ENCODE data around the gene SESTD1.

The SESTD1 gene

GRCh38 chr2:179275253-179276012, 10.8 kb upstream of the SESTD1 start:
- DNase-seq = no peak
- CTCF ChIA-PET = no interaction called here
- H3K4me3 Mint-ChIP-seq = no peak overlapping the region
- no peaks in the 10 kb centered on the region for H3K9me3 Mint-ChIP-seq
- peaks cover 6% of the 10 kb centered on the region for H3K4me1 Mint-ChIP-seq
- H3K27me3 Mint-ChIP-seq = peaks cover 20% of the 10 kb centered on the region
- H3K27ac Mint-ChIP-seq = no peak overlapping the region
- no peaks in the 10 kb centered on the region for H3K36me3 Mint-ChIP-seq

- peak; percentile 22 for DNase-seq
- Mint-ChIP-seq H3K27ac (no peak overlapping the region), H3K36me3 (no peaks in the 10 kb centered on the region), H3K9me3 (no peaks in the 10 kb centered on the region), H3K4me3 (no peak overlapping the region), H3K27me3 (peaks cover 22% of the 10 kb centered on the region), H3K4me1 (peaks cover 6% of the 10 kb centered on the region)
- CTCF ChIA-PET = no interaction called here
Measured at GRCh38 chr2:179274749-179275148, 10.1 kb upstream of the SESTD1 start.

- Mint-ChIP-seq H3K36me3 (no peaks in the 10 kb centered on the region), H3K27me3 (peaks cover 26% of the 10 kb centered on the region), H3K4me3 (no peak overlapping the region), H3K27ac (no peak overlapping the region), H3K9me3 (no peaks in the 10 kb centered on the region), H3K4me1 (peaks cover 6% of the 10 kb centered on the region)
- no peak for DNase-seq
- CTCF ChIA-PET = no interaction called here
Measured at GRCh38 chr2:179273461-179273962, 8.9 kb upstream of the SESTD1 start.

GRCh38 chr2:179272406-179273192, 8.0 kb upstream of the SESTD1 start:
- Mint-ChIP-seq H3K36me3 (no peaks in the 10 kb centered on the region), H3K4me3 (no peak overlapping the region), H3K27me3 (peaks cover 27% of the 10 kb centered on the region), H3K4me1 (peaks cover 6% of the 10 kb centered on the region), H3K27ac (no peak overlapping the region), H3K9me3 (no peaks in the 10 kb centered on the region)
- CTCF ChIA-PET = no interaction called here
- no peak for DNase-seq

GRCh38 chr2:179270689-179271088, 6.1 kb upstream of the SESTD1 start:
- peaks cover 21% of the 10 kb centered on the region for H3K27me3 Mint-ChIP-seq
- no peak overlapping the region for H3K27ac Mint-ChIP-seq
- CTCF ChIA-PET = no interaction called here
- no peaks in the 10 kb centered on the region for H3K36me3 Mint-ChIP-seq
- no peak for DNase-seq
- no peak overlapping the region for H3K4me3 Mint-ChIP-seq
- H3K9me3 Mint-ChIP-seq = no peaks in the 10 kb centered on the region
- peaks cover 8% of the 10 kb centered on the region for H3K4me1 Mint-ChIP-seq

GRCh38 chr2:179268277-179268925, 3.8 kb upstream of the SESTD1 start:
- Mint-ChIP-seq H3K4me3 (no peak overlapping the region), H3K27ac (no peak overlapping the region), H3K4me1 (peaks cover 16% of the 10 kb centered on the region), H3K9me3 (no peaks in the 10 kb centered on the region), H3K27me3 (peaks cover 34% of the 10 kb centered on the region), H3K36me3 (no peaks in the 10 kb centered on the region)
- DNase-seq = no peak
- CTCF ChIA-PET = no interaction called here

- DNase-seq = no peak
- Mint-ChIP-seq H3K27me3 (peaks cover 35% of the 10 kb centered on the region), H3K4me1 (peaks cover 24% of the 10 kb centered on the region), H3K27ac (no peak overlapping the region), H3K4me3 (no peak overlapping the region), H3K9me3 (no peaks in the 10 kb centered on the region), H3K36me3 (peaks cover 1% of the 10 kb centered on the region)
- CTCF ChIA-PET = no interaction called here
Measured at GRCh38 chr2:179266271-179266670, 1.6 kb upstream of the SESTD1 start.

- Mint-ChIP-seq H3K27me3 (peaks cover 32% of the 10 kb centered on the region), H3K4me3 (peak overlapping the region; percentile 75), H3K36me3 (peaks cover 3% of the 10 kb centered on the region), H3K27ac (peak overlapping the region; percentile 63), H3K4me1 (peaks cover 24% of the 10 kb centered on the region), H3K9me3 (no peaks in the 10 kb centered on the region)
- CTCF ChIA-PET = no interaction called here
- no peak for DNase-seq
Measured at GRCh38 chr2:179265082-179265510, 464 bp upstream of the SESTD1 start.

GRCh38 chr2:179263446-179264367, 925 bp downstream of the SESTD1 start:
- Mint-ChIP-seq H3K27me3 (peaks cover 32% of the 10 kb centered on the region), H3K9me3 (no peaks in the 10 kb centered on the region), H3K27ac (peak overlapping the region; percentile 4), H3K4me3 (peak overlapping the region; percentile 84), H3K36me3 (peaks cover 5% of the 10 kb centered on the region), H3K4me1 (peaks cover 24% of the 10 kb centered on the region)
- CTCF ChIA-PET = interaction anchor here (1.0 to 1.4 kb wide), 3 partner anchors 12 to 44 kb away, joined by 3 to 7 read pairs (median 5); no protein-coding TSS in a partner anchor
- DNase-seq = peak; percentile 55

GRCh38 chr2:179263015-179263414, 1.6 kb downstream of the SESTD1 start:
- peaks cover 5% of the 10 kb centered on the region for H3K36me3 Mint-ChIP-seq
- peaks cover 28% of the 10 kb centered on the region for H3K27me3 Mint-ChIP-seq
- peaks cover 24% of the 10 kb centered on the region for H3K4me1 Mint-ChIP-seq
- no peak for DNase-seq
- no peak overlapping the region for H3K27ac Mint-ChIP-seq
- H3K9me3 Mint-ChIP-seq = no peaks in the 10 kb centered on the region
- CTCF ChIA-PET = interaction anchor here (1.0 to 1.4 kb wide), 3 partner anchors 11 to 43 kb away, joined by 3 to 7 read pairs (median 5); no protein-coding TSS in a partner anchor
- peak overlapping the region; percentile 84 for H3K4me3 Mint-ChIP-seq

- no peak overlapping the region for H3K27ac Mint-ChIP-seq
- H3K4me1 Mint-ChIP-seq = peaks cover 24% of the 10 kb centered on the region
- CTCF ChIA-PET = interaction anchor here (0.6 to 1.4 kb wide), 3 partner anchors 9 to 42 kb away, joined by 3 to 7 read pairs (median 3); no protein-coding TSS in a partner anchor
- no peak for DNase-seq
- peaks cover 28% of the 10 kb centered on the region for H3K27me3 Mint-ChIP-seq
- no peak overlapping the region for H3K4me3 Mint-ChIP-seq
- H3K9me3 Mint-ChIP-seq = no peaks in the 10 kb centered on the region
- H3K36me3 Mint-ChIP-seq = peaks cover 5% of the 10 kb centered on the region
Measured at GRCh38 chr2:179262077-179262660, 2.5 kb downstream of the SESTD1 start.

GRCh38 chr2:179261151-179261825, 3.3 kb downstream of the SESTD1 start:
- DNase-seq = no peak
- H3K4me3 Mint-ChIP-seq = no peak overlapping the region
- no peaks in the 10 kb centered on the region for H3K9me3 Mint-ChIP-seq
- peaks cover 5% of the 10 kb centered on the region for H3K36me3 Mint-ChIP-seq
- H3K27me3 Mint-ChIP-seq = peaks cover 28% of the 10 kb centered on the region
- no peak overlapping the region for H3K27ac Mint-ChIP-seq
- peaks cover 24% of the 10 kb centered on the region for H3K4me1 Mint-ChIP-seq
- CTCF ChIA-PET = no interaction called here

- peaks cover 5% of the 10 kb centered on the region for H3K36me3 Mint-ChIP-seq
- DNase-seq = no peak
- peaks cover 18% of the 10 kb centered on the region for H3K27me3 Mint-ChIP-seq
- H3K9me3 Mint-ChIP-seq = peaks cover 3% of the 10 kb centered on the region
- peaks cover 18% of the 10 kb centered on the region for H3K4me1 Mint-ChIP-seq
- H3K4me3 Mint-ChIP-seq = no peak overlapping the region
- CTCF ChIA-PET = no interaction called here
- no peak overlapping the region for H3K27ac Mint-ChIP-seq
Measured at GRCh38 chr2:179260224-179260623, 4.4 kb downstream of the SESTD1 start.

Data from activated naive CD4-positive, alpha-beta T cell treated with anti-CD3 and anti-CD28 coated beads, Interleukin-2, amount 10 ng/mL, durations not matched to agents 7 days and 5 days (primary cell).